OCI-LY1 (cell line): ENCODE results near the gene C2CD3.

ENCODE experiments used
- H2AFZ ChIP-seq: fragments of 200-600 bp; sonication (generic), shearing (Covaris generic); 2 replicates; pipeline ENCODE4 v1.6.0; 2014; ENCODE audit warnings: antibody characterized with exemption, mild to moderate bottlenecking, low read length
- H3F3A ChIP-seq: fragments of 200-600 bp; sonication (generic), shearing (Covaris generic); 2 replicates; pipeline ENCODE4 v1.6.0; 2014; ENCODE audit warnings: mild to moderate bottlenecking, antibody characterized with exemption, low read length, moderate library complexity; ENCODE audit not compliant: insufficient read depth
- H3K27ac ChIP-seq: fragments of 200-600 bp; sonication (generic); 2 replicates; pipeline ENCODE4 v1.5.1; 2014; ENCODE audit warnings: low read length, mixed run types, mild to moderate bottlenecking, low read depth; ENCODE audit not compliant: poor library complexity, severe bottlenecking
- H3K27me3 ChIP-seq: fragments of 200-600 bp; sonication (generic); 2 replicates; pipeline ENCODE4 v1.6.0; 2014; ENCODE audit warnings: antibody characterized with exemption, mild to moderate bottlenecking, low read length, moderate library complexity; ENCODE audit not compliant: insufficient read depth
- H3K36me3 ChIP-seq: fragments of 200-600 bp; sonication (generic); 2 replicates; pipeline ENCODE4 v1.6.1; 2014; ENCODE audit warnings: mild to moderate bottlenecking, antibody characterized with exemption, low read length, moderate library complexity, mixed read lengths; ENCODE audit not compliant: insufficient read depth
- H3K4me1 ChIP-seq: fragments of 200-600 bp; sonication (generic); 2 replicates; pipeline ENCODE4 v1.5.1; 2014; ENCODE audit warnings: mild to moderate bottlenecking, low read length, moderate library complexity; ENCODE audit not compliant: insufficient read depth, severe bottlenecking
- H3K4me2 ChIP-seq: fragments of 200-600 bp; sonication (generic), shearing (Covaris generic); 2 replicates; pipeline ENCODE4 v1.6.1; 2014; ENCODE audit warnings: low read length
- H3K4me3 ChIP-seq: fragments of 200-600 bp; sonication (generic); 2 replicates; pipeline ENCODE4 v1.5.1; 2014; ENCODE audit warnings: low read length, low read depth, mild to moderate bottlenecking, mixed read lengths; ENCODE audit not compliant: poor library complexity, severe bottlenecking
- H3K79me2 ChIP-seq: fragments of 200-600 bp; shearing (Covaris generic); 2 replicates; pipeline ENCODE4 v1.6.1; 2016; ENCODE audit warnings: mixed run types, low read length, mixed read lengths; ENCODE audit not compliant: insufficient read depth
- H3K9ac ChIP-seq: fragments of 200-600 bp; sonication (generic), shearing (Covaris generic); 2 replicates; pipeline ENCODE4 v1.6.1; 2014; ENCODE audit warnings: mild to moderate bottlenecking, low read length, mixed read lengths
- H3K9me2 ChIP-seq: fragments of 200-600 bp; sonication (generic), shearing (Covaris generic); 2 replicates; pipeline ENCODE4 v1.6.1; 2014; ENCODE audit warnings: low read depth, mild to moderate bottlenecking, low read length, mixed read lengths
- H3K9me3 ChIP-seq: fragments of 200-600 bp; shearing (Covaris generic); 2 replicates; pipeline ENCODE4 v1.6.1; 2014; ENCODE audit warnings: low read length, mixed read lengths
- H4K20me1 ChIP-seq: fragments of 200-600 bp; sonication (generic), shearing (Covaris generic); 2 replicates; pipeline ENCODE4 v1.6.0; 2016; ENCODE audit warnings: mild to moderate bottlenecking, low read length; ENCODE audit not compliant: insufficient read depth
- CTCF ChIP-seq: fragments of 200-600 bp; sonication (generic), shearing (Covaris generic); IDR thresholded peaks from 2 replicates; pipeline ENCODE4 v1.5.1; 2017; ENCODE audit warnings: mild to moderate bottlenecking, antibody characterized with exemption, low read length, moderate library complexity, mixed read lengths
- EZH2 ChIP-seq: fragments of 200-600 bp; sonication (generic), shearing (Covaris generic); IDR thresholded peaks from 2 replicates; pipeline ENCODE4 v1.8.0; 2017; ENCODE audit warnings: borderline replicate concordance, mixed run types, mild to moderate bottlenecking, antibody characterized with exemption, low read length, moderate library complexity, mixed read lengths

The C2CD3 gene

GRCh38 chr11:73996161-73996747 lies 174.5 kb downstream of the C2CD3 start:
- Histone ChIP-seq H3K27ac (peak overlapping the region; percentile 98), H3K9me3 (no peaks in the 10 kb centered on the region), H3F3A (peaks cover 27% of the 10 kb centered on the region), H3K4me1 (peaks cover 89% of the 10 kb centered on the region), H4K20me1 (no peaks in the 10 kb centered on the region), H2AFZ (no peak overlapping the region), H3K4me2 (peak overlapping the region; percentile 51), H3K4me3 (no peak overlapping the region), H3K79me2 (no peaks in the 10 kb centered on the region), H3K9ac (peak overlapping the region; percentile 39; the same call in 1 of the 2 replicates), H3K36me3 (no peaks in the 10 kb centered on the region), H3K27me3 (no peaks in the 10 kb centered on the region), H3K9me2 (no peaks in the 10 kb centered on the region)
- TF ChIP-seq EZH2 (no peak), CTCF (no peak)

DNA sequence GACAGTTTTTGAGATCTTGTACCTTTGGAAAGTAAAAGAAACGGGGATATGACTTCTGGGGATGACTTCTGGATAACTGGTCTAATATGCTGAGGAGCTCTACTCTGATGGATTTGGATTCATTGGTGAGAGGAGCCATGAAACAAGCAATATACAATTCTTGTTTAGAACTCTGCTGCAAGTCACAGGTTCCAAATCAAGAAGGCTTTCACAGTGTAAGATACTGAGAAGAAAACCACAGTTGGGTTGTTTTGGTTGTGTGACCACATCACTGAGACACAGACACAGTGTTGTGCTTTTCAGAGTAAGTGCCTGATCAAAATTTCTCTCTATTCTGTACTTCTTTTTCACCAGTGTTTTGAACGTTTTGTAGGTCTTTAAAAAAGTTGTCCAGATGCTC lies 175.1 kb downstream of the C2CD3 start:
- Histone ChIP-seq H3K27ac (peak overlapping the region; percentile 98), H3K27me3 (no peaks in the 10 kb centered on the region), H3K9ac (peak overlapping the region; percentile 39; the same call in 1 of the 2 replicates), H3K79me2 (no peaks in the 10 kb centered on the region), H3F3A (peaks cover 27% of the 10 kb centered on the region), H4K20me1 (no peaks in the 10 kb centered on the region), H3K36me3 (no peaks in the 10 kb centered on the region), H3K4me1 (peaks cover 94% of the 10 kb centered on the region), H3K4me3 (peak overlapping the region; percentile 26), H3K9me2 (no peaks in the 10 kb centered on the region), H3K4me2 (peak overlapping the region; percentile 51), H3K9me3 (no peaks in the 10 kb centered on the region), H2AFZ (no peak overlapping the region)
- TF ChIP-seq CTCF (no peak), EZH2 (no peak)

GRCh38 chr11:73995247-73995646 lies 175.6 kb downstream of the C2CD3 start:
- Histone ChIP-seq H3K79me2 (no peaks in the 10 kb centered on the region), H3K36me3 (no peaks in the 10 kb centered on the region), H3F3A (peaks cover 31% of the 10 kb centered on the region), H3K27ac (peak overlapping the region; percentile 98), H3K27me3 (no peaks in the 10 kb centered on the region), H2AFZ (no peak overlapping the region), H3K4me2 (peak overlapping the region; percentile 51), H3K4me3 (peak overlapping the region; percentile 26), H3K4me1 (peaks cover 99% of the 10 kb centered on the region), H3K9ac (peak overlapping the region; percentile 39; the same call in 1 of the 2 replicates), H4K20me1 (no peaks in the 10 kb centered on the region), H3K9me3 (no peaks in the 10 kb centered on the region), H3K9me2 (no peaks in the 10 kb centered on the region)
- TF ChIP-seq CTCF (no peak), EZH2 (no peak)
